DOHH2 (cell line): ENCODE results near the gene MPRIP.

Experiments used
- H3F3A ChIP-seq: fragments of 200-600 bp; sonication (generic), shearing (Covaris generic); 2 replicates; pipeline ENCODE4 v1.6.0; 2016; ENCODE audit warnings: antibody characterized with exemption, mild to moderate bottlenecking; ENCODE audit not compliant: control insufficient read depth, insufficient read depth
- H3K27ac ChIP-seq: fragments of 200-600 bp; sonication (generic); 2 replicates; pipeline ENCODE4 v1.5.1; 2014; ENCODE audit warnings: low read depth, mild to moderate bottlenecking, low read length, moderate library complexity
- H3K27me3 ChIP-seq: fragments of 200-600 bp; sonication (generic); 2 replicates; pipeline ENCODE4 v1.6.1; 2014; ENCODE audit warnings: mild to moderate bottlenecking, low read length, mixed read lengths; ENCODE audit not compliant: control insufficient read depth
- H3K36me3 ChIP-seq: fragments of 200-600 bp; sonication (generic); 2 replicates; pipeline ENCODE4 v1.6.1; 2014; ENCODE audit warnings: mild to moderate bottlenecking, low read length, moderate library complexity, mixed read lengths; ENCODE audit not compliant: control insufficient read depth
- H3K4me1 ChIP-seq: fragments of 200-600 bp; sonication (generic); 2 replicates; pipeline ENCODE4 v1.6.1; 2014; ENCODE audit warnings: mild to moderate bottlenecking, low read length, mixed read lengths; ENCODE audit not compliant: control insufficient read depth
- H3K4me2 ChIP-seq: fragments of 200-600 bp; sonication (generic); 2 replicates; pipeline ENCODE4 v1.6.0; 2014; ENCODE audit warnings: mild to moderate bottlenecking, low read length, moderate library complexity
- H3K4me3 ChIP-seq: fragments of 200-600 bp; sonication (generic); 2 replicates; pipeline ENCODE4 v1.5.1; 2014; ENCODE audit warnings: mild to moderate bottlenecking, low read length, mixed read lengths
- H3K79me2 ChIP-seq: fragments of 200-600 bp; sonication (generic); 2 replicates; pipeline ENCODE4 v1.6.1; 2014; ENCODE audit warnings: mild to moderate bottlenecking, low read length, mixed read lengths; ENCODE audit not compliant: control insufficient read depth
- H3K9me2 ChIP-seq: fragments of 200-600 bp; sonication (generic); replicated peaks from 2 replicates; pipeline ENCODE4 v1.6.1; 2014; ENCODE audit warnings: mild to moderate bottlenecking, low read length, mixed read lengths; ENCODE audit not compliant: control insufficient read depth
- H3K9me3 ChIP-seq: fragments of 200-600 bp; sonication (generic); 2 replicates; pipeline ENCODE4 v1.6.1; 2014; ENCODE audit warnings: antibody characterized with exemption, low read length, mixed read lengths; ENCODE audit not compliant: control insufficient read depth, insufficient read depth
- H4K20me1 ChIP-seq: fragments of 200-600 bp; sonication (generic); 2 replicates; pipeline ENCODE4 v1.6.0; 2014; ENCODE audit warnings: low read depth, mild to moderate bottlenecking, antibody characterized with exemption, low read length, moderate library complexity; ENCODE audit not compliant: control insufficient read depth, insufficient read depth
- CTCF ChIP-seq: fragments of 200-600 bp; sonication (generic); IDR thresholded peaks from one replicate; pipeline ENCODE4 v1.5.1; 2014; ENCODE audit warnings: antibody characterized with exemption, mild to moderate bottlenecking, low read depth, low read length; ENCODE audit not compliant: poor library complexity, severe bottlenecking
- EZH2phosphoT487 ChIP-seq: fragments of 200-600 bp; sonication (generic); IDR thresholded peaks from 2 replicates; pipeline ENCODE4 v1.6.1; 2017; ENCODE audit warnings: borderline replicate concordance, mild to moderate bottlenecking, antibody characterized with exemption, low read length, moderate library complexity, mixed read lengths

Gene MPRIP

DNA sequence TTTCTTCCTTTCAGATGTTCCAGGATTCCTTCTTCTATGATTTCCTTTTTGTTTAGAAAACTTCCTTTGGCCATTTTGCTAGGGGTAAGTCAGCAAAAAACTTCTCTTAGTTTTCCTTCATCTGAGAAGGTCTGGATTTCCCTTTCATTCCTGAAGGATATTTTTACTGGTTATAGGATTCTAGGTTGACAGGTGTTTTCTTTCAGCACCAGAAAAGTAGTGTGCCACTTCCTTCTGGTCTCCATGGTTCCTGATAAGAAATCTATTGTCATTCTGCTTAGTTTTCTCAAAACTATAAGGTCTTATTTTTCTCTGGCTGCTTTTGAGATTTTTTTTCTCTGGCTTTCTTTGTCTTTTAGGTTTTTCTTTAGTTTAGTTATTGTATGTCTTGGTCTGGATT is 27.6 kb downstream of the MPRIP start:
- Histone ChIP-seq H3K4me2 (no peak overlapping the region), H3K4me1 (peaks cover 8% of the 10 kb centered on the region; the same call in 1 of the 2 replicates), H4K20me1 (peaks cover 21% of the 10 kb centered on the region)

DNA sequence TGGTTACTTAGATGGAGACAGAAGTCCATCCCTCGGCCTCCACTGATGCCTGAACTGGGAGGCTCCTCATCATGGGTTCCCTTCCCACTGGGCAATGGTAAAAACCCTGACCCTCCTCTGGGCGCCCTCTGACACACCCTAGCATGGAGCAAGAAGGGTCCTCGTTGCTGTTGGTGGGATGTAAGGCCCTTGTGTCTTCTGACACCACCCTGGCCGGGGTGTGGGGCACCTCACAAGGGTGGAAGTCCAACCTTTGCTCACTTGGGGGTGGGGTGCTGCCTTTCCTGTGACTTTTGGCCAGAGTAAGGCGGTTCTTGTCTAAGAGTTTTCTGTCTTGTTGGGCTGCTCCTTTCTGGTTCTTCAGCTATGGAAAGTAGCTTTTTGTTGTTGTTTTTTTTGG is 28.7 kb downstream of the MPRIP start:
- Histone ChIP-seq H3K79me2 (peaks cover 96% of the 10 kb centered on the region), H3K9me3 (no peaks in the 10 kb centered on the region), H3K4me3 (no peak overlapping the region), H4K20me1 (peaks cover 19% of the 10 kb centered on the region), H3K4me2 (no peak overlapping the region), H3K36me3 (peaks cover 9% of the 10 kb centered on the region; the same call in 1 of the 2 replicates), H3K4me1 (peaks cover 8% of the 10 kb centered on the region; the same call in 1 of the 2 replicates), H3K27ac (no peak overlapping the region), H3K9me2 (no peaks in the 10 kb centered on the region), H3K27me3 (no peaks in the 10 kb centered on the region), H3F3A (0 out of 2 replicates have a peak, but pooled peaks cover 3% of the 10 kb centered on the region)
- TF ChIP-seq EZH2phosphoT487, result no peak
- TF ChIP-seq CTCF, result no peak

More for the DNA sequence above, 27.6 kb downstream of the MPRIP start:
- H3K27me3 ChIP-seq, result no peaks in the 10 kb centered on the region
- H3K27ac ChIP-seq, result no peak overlapping the region
- TF ChIP-seq CTCF, result no peak
- TF ChIP-seq EZH2phosphoT487, result no peak
- no peaks in the 10 kb centered on the region for H3K9me3 ChIP-seq
- no peaks in the 10 kb centered on the region for H3K9me2 ChIP-seq
- peaks cover 9% of the 10 kb centered on the region; the same call in 1 of the 2 replicates for H3K36me3 ChIP-seq
- 0 out of 2 replicates have a peak, but pooled peaks cover 3% of the 10 kb centered on the region for H3F3A ChIP-seq
- H3K4me3 ChIP-seq, result no peak overlapping the region
- peaks cover 95% of the 10 kb centered on the region for H3K79me2 ChIP-seq

DNA sequence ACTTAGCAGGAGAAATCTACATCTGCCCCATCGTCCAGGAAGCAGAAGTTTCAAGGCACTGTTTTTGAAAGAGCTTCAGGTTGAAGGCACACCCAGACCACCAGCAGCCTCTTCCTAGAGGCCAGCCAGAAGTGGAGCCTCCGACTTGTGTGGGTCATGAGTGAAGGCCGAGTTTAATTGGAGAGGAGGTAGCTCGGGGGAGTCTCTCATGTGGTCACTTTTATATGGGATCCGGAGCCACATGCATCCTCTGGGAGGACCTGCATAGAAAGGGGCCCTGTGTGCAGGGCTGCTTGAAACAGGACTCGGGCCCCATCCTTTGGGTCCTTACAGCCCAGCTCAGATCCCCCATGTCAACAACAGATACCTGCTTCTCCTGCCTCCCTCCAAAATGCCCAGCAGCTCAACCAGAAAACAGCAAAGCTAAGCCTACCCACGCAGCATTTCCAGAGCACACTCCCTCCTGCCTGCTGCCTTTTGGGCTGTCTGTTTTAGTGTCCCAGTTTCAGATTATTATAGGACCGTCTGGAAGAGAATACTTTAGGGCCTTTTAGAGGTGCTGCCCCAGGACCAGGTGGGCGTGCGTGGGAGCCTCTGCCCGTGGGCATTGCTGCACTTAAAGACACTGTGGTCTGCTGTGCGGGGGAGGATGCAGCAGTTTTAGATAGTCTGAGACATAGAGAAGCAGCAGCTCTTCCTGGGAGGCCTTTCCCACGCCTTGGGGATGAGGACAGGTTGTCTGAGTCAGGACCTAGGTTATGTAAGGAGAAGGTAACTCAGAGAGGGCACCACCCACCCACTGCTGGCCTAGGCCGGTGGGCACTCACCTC is 29.5 kb downstream of the MPRIP start:
- H3K4me3 ChIP-seq, result no peak overlapping the region
- peaks cover 8% of the 10 kb centered on the region; the same call in 1 of the 2 replicates for H3K4me1 ChIP-seq
- peaks cover 17% of the 10 kb centered on the region for H4K20me1 ChIP-seq
- peaks cover 96% of the 10 kb centered on the region for H3K79me2 ChIP-seq
- peaks cover 9% of the 10 kb centered on the region; the same call in 1 of the 2 replicates for H3K36me3 ChIP-seq
- H3K9me2 ChIP-seq, result no peaks in the 10 kb centered on the region
- H3K9me3 ChIP-seq, result no peaks in the 10 kb centered on the region
- H3K27ac ChIP-seq, result no peak overlapping the region
- H3F3A ChIP-seq, result 0 out of 2 replicates have a peak, but pooled peaks cover 3% of the 10 kb centered on the region
- H3K4me2 ChIP-seq, result no peak overlapping the region
- H3K27me3 ChIP-seq, result no peaks in the 10 kb centered on the region
- TF ChIP-seq EZH2phosphoT487, result no peak
- no peak for TF ChIP-seq CTCF
